Stimulated activated CD4-positive, alpha-beta T cell treated with anti-CD3 and anti-CD28 coated beads, TNF-alpha, amount 100 ng/mL, for 48 hours (primary cell): ENCODE measurements around the gene REC8.
A peak's percentile ranks its signal among the peaks of the same experiment; 100 is the strongest.
"Not testable (repeated sequence)": the region's sequence is repeated elsewhere in the genome, so short reads cannot be mapped to it uniquely, and the experiment has no call there.

Source experiments
- DNase-seq, 3 donors: peaks; one replicate each; pipeline ENCODE4 v3.0.0-alpha.2; 2020; ENCODE audit warnings: low read depth in 3 of 3

Gene REC8

GRCh38 chr14:24203249-24203886, 31.5 kb downstream of the REC8 start:
- DNase-seq = not testable (repeated sequence)

DNA sequence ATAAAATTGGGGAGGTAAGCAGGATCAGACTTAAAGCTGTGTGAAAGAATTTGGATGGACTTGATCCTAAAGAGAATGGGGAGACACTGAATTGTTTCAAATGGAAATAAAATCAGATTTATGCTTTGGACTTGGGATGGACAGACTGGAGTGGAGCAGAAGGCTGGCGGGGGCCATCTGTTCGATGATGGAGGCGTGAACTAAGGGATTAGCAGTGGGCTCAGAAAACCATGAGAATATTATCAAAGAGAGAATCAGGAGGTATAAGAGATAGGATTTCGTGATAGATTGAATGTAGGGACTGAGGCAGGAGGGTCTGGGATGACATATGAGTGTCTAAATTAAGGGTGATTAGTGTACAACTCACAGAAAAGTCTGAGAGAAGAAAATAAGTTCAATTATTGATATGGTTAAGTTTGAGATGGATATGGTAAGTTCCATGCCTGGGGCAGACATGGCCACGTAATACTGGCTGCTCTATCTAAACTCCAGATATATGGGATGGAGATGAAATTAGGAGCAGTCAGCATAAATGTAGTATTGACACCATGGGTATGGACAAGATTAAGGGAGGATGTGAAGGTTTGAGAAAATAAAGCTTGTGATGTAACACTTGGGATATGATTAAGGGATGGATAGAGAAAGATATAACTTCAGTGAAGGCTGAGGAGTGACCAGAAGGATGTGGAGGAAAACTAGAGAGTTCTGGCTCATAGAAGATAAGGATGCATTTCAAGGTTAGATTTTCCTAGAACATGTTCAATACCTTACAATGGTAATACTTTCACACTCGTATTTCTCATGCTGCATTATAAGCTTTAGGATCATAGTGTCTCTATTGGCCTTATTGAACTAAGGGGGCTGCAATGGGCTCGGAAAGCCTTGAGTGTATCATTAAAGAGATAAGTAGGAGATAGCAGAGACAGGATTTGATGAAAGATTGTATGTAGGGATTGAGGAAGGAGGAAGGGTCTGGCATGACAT, 32.6 kb downstream of the REC8 start:
- no peak for DNase-seq

- no peak for DNase-seq
Observed at GRCh38 chr14:24206260-24207103, 34.6 kb downstream of the REC8 start.

GRCh38 chr14:24207104-24207551, 35.2 kb downstream of the REC8 start:
- DNase-seq = no peak

GRCh38 chr14:24207625-24208024, 35.7 kb downstream of the REC8 start:
- no peak for DNase-seq

DNA sequence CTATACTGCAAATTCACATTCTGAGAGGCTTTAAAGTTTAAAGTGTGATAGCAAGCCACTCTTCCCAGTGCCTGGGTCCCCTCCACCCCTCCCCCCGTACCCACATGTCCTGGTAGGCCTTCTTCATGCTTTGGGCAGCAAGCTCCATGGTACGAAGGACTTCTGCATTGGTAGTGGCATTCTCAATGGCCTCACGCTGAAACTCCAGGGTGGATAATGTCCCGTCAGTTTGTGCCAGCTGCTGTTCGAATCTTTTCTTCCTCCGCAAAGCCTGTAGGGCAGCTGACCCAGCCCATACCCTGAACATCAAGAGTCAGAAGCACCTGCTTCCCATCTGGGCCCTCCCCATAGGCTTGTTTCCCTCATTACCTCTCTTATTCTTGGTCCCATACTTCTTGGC, 39.4 kb downstream of the REC8 start:
- DNase-seq = no peak

DNA sequence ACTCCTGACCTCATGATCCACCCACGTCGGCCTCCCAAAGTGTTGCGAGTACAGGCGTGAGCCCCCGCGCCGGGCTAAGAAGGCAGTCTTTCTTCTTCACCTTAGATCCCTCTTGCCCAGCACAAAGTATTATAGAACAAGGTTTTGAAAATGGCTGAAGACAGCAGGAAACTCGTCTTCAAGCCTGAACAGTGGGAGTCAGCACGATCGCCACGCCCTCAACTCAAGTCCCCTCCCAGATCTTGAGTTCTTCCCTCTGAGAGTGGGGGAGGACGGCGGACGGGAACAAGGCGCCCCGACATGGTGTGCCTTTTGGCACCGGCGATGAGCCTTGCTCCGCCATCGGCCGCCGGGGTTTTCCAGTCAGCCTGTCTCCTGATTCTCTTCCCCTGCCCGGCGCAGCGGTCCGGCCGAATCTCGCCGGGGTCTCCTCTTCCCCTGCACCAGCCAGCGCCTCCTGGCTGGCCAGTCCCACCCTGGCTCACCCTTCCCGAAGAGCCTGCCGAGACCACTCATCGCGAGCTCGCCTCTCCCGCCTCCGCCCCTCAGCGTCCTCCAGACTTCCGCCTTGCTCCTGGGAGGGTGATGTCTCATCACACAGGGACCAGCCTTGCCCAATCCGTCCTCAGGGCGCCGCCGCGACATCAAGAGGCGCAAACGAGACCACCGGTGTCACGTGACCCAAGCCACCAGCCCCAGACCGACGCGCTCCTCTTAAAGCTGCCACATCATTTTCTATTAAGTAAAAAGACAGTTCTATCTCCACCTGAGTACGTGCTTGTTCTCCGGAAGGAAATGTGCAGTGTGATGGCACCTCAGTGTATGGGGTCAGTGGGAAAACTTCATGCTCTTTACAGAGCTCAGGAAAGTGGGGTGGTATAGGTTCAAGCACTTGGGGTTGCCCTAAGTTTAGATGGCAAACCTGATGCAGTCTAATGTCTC, 41.3 kb downstream of the REC8 start, which contains the start of gene CHMP4A:
CHMP4A (minus strand) TSS at position 565 of the 942 bp plus-strand sequence; CDS start at position 516, 49 bp downstream.
- peak; percentile 92 to 96 (median 96) for DNase-seq

DNA sequence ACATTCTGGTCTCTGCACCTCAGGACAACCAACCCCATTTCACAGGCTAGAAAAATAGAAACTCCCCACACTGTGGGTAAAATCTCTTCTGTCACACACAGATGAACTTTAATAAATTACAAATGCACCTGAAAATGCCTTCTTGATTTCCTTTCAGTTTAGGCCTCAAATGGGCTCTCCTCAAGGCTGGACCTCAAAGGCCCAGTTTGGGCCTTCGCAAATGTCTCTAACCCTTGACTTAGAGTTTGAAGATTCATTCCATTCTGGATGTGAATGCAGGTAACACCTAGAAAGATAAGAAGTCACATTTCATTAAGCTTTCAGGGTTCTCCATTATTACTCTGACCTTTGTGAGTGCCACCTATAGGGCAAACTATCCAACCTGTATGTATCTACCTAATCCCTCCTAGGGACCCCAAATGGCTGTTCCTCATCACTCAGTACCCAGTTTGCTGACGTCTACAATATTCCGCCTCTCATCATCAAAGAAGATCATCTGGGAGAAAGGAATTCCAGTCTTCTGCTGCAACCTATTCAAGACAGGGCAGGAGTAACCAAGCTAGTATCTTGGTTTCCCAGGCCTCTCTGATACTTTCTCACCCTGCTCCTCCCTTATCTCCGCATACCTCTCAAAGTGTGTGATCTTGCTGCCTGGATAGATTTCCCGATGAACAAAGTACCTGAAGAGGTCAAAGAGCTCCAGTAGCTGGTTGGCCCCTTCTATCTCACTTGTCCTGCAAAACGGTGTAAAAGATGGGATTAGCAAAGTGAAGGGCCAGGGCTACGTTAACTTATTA, 42.2 kb downstream of the REC8 start:
- DNase-seq = no peak

- peak; percentile 69 to 74 (median 74) for DNase-seq
Observed at GRCh38 chr14:24215495-24216344, 43.8 kb downstream of the REC8 start, which contains the start of gene MDP1. Gene MDP1 (minus strand): TSS chr14:24216066. CDS start chr14:24215955, 111 bp downstream.

DNA sequence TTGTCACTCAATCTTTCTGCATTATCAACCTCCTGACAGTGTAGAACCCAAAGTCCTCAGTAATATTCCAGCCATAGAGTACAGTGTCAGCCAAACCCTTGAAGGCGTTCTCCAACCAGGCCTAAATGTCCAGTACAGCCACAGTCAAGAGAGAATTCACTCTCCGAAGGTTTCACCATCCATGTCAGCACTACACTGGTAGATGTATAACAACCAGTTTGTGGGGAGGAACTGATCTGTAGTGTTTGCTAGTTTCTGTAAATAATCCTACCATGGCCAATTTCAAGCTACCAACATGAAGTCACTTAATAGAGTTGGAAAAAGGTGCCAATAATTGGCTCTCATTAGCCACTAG, 44.4 kb downstream of the REC8 start:
- DNase-seq = no peak

- DNase-seq = not testable (repeated sequence)
Observed at GRCh38 chr14:24216876-24217275, 45.0 kb downstream of the REC8 start.

DNA sequence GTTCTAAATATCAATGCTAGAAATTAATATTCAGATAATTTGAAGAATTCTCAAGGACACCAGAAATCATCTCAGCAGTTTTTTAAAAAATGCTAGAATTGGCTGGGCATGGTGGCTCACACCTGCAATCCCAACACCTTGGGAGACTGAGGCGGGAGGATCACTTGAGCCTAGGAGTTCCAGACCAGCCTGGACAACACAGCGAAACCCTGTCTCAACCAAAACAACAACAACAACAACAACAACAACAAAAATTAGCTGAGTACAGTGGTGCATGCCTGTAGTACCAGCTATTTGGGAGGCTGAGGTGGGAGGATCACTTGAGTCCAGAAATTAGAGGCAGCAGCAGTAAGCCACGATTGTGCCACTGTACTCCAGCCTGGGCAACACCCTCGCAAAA, 47.2 kb downstream of the REC8 start:
- no peak for DNase-seq

DNA sequence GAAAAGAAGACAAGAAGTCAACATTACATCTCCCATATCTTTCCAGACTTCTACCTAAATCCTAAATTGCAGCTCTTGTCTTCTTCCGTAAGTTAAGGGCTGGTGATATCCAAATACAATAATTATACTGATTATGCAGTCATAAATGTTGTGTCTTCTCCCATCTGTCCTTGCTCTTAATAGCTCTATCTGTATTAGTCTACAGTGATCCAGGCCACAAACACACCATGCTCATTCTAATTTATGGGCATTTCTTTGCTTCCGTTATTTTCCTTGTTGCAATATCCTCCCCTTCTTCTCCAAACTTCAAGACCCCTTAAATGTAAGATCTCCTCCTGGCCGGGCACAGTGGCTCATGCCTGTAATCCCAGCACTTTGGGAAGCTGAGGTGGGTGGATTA, 47.6 kb downstream of the REC8 start:
- DNase-seq = no peak

- not testable (repeated sequence) for DNase-seq
Observed at GRCh38 chr14:24222987-24223386, 51.1 kb downstream of the REC8 start.

DNA sequence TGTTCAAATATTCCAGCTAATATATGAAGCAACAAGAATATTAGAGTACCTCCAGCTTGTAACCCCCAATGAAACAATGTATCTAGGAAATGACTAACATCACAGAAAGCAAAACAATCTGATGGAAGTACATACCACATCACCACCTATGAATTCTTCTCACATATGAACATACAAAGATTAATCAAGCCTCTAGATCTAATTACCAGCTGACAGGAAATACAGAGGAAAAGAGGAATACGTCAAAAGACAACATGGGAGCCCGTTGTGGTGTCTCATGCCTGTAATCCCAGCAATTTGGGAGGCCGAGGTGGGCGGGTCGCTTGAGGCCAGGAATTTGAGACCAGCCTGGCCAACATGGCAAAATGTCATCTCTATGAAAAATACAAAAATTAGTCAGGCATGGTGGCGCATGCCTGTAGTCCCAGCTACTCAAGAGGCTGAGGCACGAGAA, 52.8 kb downstream of the REC8 start:
- no peak for DNase-seq

DNA sequence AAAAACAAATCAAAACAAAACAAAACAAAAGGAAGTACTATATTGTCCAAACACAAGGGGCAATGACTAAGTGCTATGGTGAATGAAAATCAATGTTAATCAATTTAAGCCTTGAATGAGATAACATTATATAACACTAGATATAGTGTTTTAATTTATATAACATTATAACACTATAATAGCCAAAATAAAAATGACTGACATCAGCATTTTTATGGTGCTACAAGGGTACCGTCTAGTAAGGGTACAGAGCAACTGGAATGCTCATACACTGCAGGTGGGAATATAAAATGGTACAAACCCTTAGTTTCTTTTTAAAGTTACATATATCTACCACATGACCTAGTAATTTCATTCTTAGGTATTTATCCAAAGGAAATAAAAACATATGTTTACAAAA, 54.6 kb downstream of the REC8 start:
- DNase-seq = no peak

DNA sequence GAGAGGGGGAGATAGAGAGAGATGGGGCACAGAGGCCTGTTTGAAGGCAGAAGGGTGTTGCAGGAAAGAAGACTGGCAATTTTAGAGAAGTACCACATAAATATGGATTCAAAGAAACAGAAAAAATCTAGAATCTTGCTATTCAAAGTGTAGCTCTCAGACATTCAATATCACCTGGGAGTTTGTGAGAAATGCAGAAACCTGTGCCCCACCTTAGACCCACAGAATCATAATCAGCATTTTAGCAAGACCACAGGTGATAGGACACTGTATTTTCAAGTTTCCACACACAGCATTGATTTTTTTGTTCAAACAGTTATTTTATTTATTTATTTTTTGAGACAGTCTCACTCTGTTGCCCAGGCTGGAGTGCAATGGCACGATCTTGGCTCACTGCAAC, 57.0 kb downstream of the REC8 start:
- no peak for DNase-seq
